Mammary epithelial cell (primary cell): ENCODE data around the gene HIPK1.

ENCODE experiments used
- EZH2 ChIP-seq: IDR thresholded peaks from 2 replicates; pipeline ENCODE4 v1.6.1; 2012; ENCODE audit warnings: low read length, inconsistent platforms, borderline replicate concordance
- TF ChIP-seq, protein P1 (sequence below), 2 donors: IDR thresholded peaks in 1 of 2; conservative IDR thresholded peaks in 1 of 2; 2 replicates each; pipeline ENCODE4 v1.5.1; 2011 to 2012; ENCODE audit warnings: inconsistent platforms in 2 of 2, low read length in 2 of 2, mild to moderate bottlenecking in 2 of 2, control low read depth in 1 of 2, low read depth in 1 of 2; ENCODE audit not compliant: insufficient read depth in 1 of 2; ENCODE audit errors: extremely low read depth in 1 of 2

GRCh38 chr1:114003431-114003830, 74.3 kb downstream of the HIPK1 start:
- TF ChIP-seq, protein P1, sequence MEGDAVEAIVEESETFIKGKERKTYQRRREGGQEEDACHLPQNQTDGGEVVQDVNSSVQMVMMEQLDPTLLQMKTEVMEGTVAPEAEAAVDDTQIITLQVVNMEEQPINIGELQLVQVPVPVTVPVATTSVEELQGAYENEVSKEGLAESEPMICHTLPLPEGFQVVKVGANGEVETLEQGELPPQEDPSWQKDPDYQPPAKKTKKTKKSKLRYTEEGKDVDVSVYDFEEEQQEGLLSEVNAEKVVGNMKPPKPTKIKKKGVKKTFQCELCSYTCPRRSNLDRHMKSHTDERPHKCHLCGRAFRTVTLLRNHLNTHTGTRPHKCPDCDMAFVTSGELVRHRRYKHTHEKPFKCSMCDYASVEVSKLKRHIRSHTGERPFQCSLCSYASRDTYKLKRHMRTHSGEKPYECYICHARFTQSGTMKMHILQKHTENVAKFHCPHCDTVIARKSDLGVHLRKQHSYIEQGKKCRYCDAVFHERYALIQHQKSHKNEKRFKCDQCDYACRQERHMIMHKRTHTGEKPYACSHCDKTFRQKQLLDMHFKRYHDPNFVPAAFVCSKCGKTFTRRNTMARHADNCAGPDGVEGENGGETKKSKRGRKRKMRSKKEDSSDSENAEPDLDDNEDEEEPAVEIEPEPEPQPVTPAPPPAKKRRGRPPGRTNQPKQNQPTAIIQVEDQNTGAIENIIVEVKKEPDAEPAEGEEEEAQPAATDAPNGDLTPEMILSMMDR (conservative IDR thresholded peaks at IDR 0.05 in 1 of 2, IDR thresholded peaks at IDR 0.05 in 1 of 2; ENCODE audit: extremely low read depth in 1 of 2, insufficient read depth in 1 of 2, low read depth in 1 of 2, low read length in 2 of 2): no peak
- no peak for TF ChIP-seq EZH2
